ENCODE measurements around the gene EPAS1. TPM values are rescaled to one million over a fixed set of nuclear protein-coding genes. Genes with fewer than 3 reads are reported as not detected.

EPAS1 gene
- total RNA-seq, 1 donor from 2014 or later: 1,738 TPM

GRCh38 chr2:46400016-46400415, 102.8 kb downstream of the EPAS1 start:
- intact Hi-C loops (cut with DNase I): no loop called here
- H3K4me3 ChIP-seq: no peak overlapping the region
- TF ChIP-seq CTCF (IDR thresholded peaks at IDR 0.05): no peak
- H3K9me3 ChIP-seq: no peaks in the 10 kb centered on the region
- H3K36me3 ChIP-seq: no peaks in the 10 kb centered on the region
- DNase-seq (ENCODE audit: low spot score in 2 of 2): no peak
- H3K4me1 ChIP-seq: no peaks in the 10 kb centered on the region
- H3K27me3 ChIP-seq: no peaks in the 10 kb centered on the region
- H3K27ac ChIP-seq: no peak overlapping the region

GRCh38 chr2:46402874-46403273, 105.7 kb downstream of the EPAS1 start:
- no peak for DNase-seq (ENCODE audit: low spot score in 2 of 2)
- intact Hi-C loops (cut with DNase I): no loop called here
- Histone ChIP-seq H3K4me3 (no peak overlapping the region), H3K9me3 (no peaks in the 10 kb centered on the region), H3K36me3 (no peaks in the 10 kb centered on the region), H3K4me1 (no peaks in the 10 kb centered on the region), H3K27ac (no peak overlapping the region), H3K27me3 (no peaks in the 10 kb centered on the region)
- TF ChIP-seq CTCF (IDR thresholded peaks at IDR 0.05): no peak

- H3K27me3 ChIP-seq: no peaks in the 10 kb centered on the region
- H3K36me3 ChIP-seq: no peaks in the 10 kb centered on the region
- no peaks in the 10 kb centered on the region for H3K9me3 ChIP-seq
- no peak for TF ChIP-seq CTCF (IDR thresholded peaks at IDR 0.05)
- intact Hi-C loops (cut with DNase I): no loop called here
- H3K27ac ChIP-seq: no peak overlapping the region
- peaks cover 0 to 5% of the 10 kb centered on the region in 2 donors for H3K4me1 ChIP-seq
- no peak overlapping the region for H3K4me3 ChIP-seq
- no peak for DNase-seq (ENCODE audit: low spot score in 2 of 2)
Measured at GRCh38 chr2:46404181-46404759, 107.1 kb downstream of the EPAS1 start.

GRCh38 chr2:46407852-46408455, 110.7 kb downstream of the EPAS1 start:
- intact Hi-C loops (cut with DNase I): no loop called here
- no peaks in the 10 kb centered on the region for H3K36me3 ChIP-seq
- no peak for DNase-seq (ENCODE audit: low spot score in 2 of 2)
- no peak for TF ChIP-seq CTCF (IDR thresholded peaks at IDR 0.05)
- peaks cover 0 to 11% of the 10 kb centered on the region in 2 donors for H3K4me1 ChIP-seq
- no peak overlapping the region for H3K4me3 ChIP-seq
- H3K27me3 ChIP-seq: no peaks in the 10 kb centered on the region
- H3K27ac ChIP-seq: peak overlapping the region; percentile 6 to 17
- H3K9me3 ChIP-seq: no peaks in the 10 kb centered on the region

GRCh38 chr2:46409756-46410155, 112.5 kb downstream of the EPAS1 start:
- intact Hi-C loops (cut with DNase I): loop anchor here (1.0 kb wide), 1 partner anchor 22 kb away; no protein-coding TSS in a partner anchor
- H3K36me3 ChIP-seq: no peaks in the 10 kb centered on the region
- no peak for TF ChIP-seq CTCF (IDR thresholded peaks at IDR 0.05)
- H3K27me3 ChIP-seq: no peaks in the 10 kb centered on the region
- H3K4me1 ChIP-seq: peaks cover 0 to 11% of the 10 kb centered on the region in 2 donors
- H3K27ac ChIP-seq: peak overlapping the region; percentile 6 to 52
- H3K9me3 ChIP-seq: no peaks in the 10 kb centered on the region
- no peak overlapping the region for H3K4me3 ChIP-seq
- DNase-seq (ENCODE audit: low spot score in 2 of 2): no peak
